Temporal lobe (tissue), 2 donors: ENCODE results near the gene KCNH6. TPM values are rescaled to one million over a fixed set of nuclear protein-coding genes. Genes with fewer than 3 reads are reported as not detected.

Experiments
- small RNA-seq: library from RNA; depleted of rRNA; stranded (forward); fragments of <200 nt; gene quantifications from one replicate; pipeline ENCODE3, GENCODE V24; 2014; ENCODE audit warnings: low replicate concordance
- total RNA-seq: library from RNA; depleted of rRNA; stranded (reverse); fragments of >200 nt; gene quantifications from one replicate; pipeline ENCODE4 v1.2.3, GENCODE V29; 2014

Gene KCNH6
- total RNA-seq, 1 donor from 2014 or later, result 0.25 TPM

Small RNA genes within 50 kb of the gene (small RNA-seq; reads per million reads assigned to genes)
- not detected for gene RNU6-288P

Other genes with a start within 250 kb of the KCNH6 start
- 18.2 TPM for gene CYB561, start 77.1 kb upstream of the KCNH6 start, total RNA-seq
- gene ACE, start 46.3 kb upstream of the KCNH6 start, total RNA-seq, result 4.4 TPM
- 45.5 TPM for gene DCAF7, start 27.1 kb downstream of the KCNH6 start, total RNA-seq
- 4.7 TPM for gene TACO1, start 77.5 kb downstream of the KCNH6 start, total RNA-seq
- gene MAP3K3, start 99.1 kb downstream of the KCNH6 start, total RNA-seq, result 19.2 TPM
- 18.4 TPM for gene LIMD2, start 176.8 kb downstream of the KCNH6 start, total RNA-seq
- gene STRADA, start 218.4 kb downstream of the KCNH6 start, total RNA-seq, result 24.8 TPM